ENCODE data around the gene SPATS2L.

Gene SPATS2L

DNA sequence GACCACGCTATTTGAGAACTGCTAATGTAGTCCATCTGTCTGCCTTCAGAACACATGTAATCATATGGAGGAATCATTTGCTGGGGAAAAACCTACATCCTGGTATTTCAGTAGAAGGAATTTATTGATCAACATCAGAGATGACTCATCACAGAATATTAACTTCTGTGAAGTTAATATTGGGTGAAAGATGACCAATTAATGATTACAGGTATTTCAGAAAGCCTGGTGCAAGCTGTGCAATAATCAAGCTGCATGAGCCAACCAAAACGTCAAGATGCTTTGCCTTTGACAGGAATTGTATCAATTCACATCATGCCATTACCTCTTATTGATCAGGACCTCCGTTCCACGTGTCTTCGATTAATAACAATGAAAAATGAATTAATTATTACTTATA, 9.4 kb upstream of the SPATS2L start:
- no peak for DNase-seq (ENCODE audit: low read depth)

GRCh38 chr2:200297989-200298388, 8.5 kb upstream of the SPATS2L start:
- no peak for DNase-seq (ENCODE audit: low read depth)

GRCh38 chr2:200298816-200299215, 7.7 kb upstream of the SPATS2L start:
- no peak for DNase-seq (ENCODE audit: low read depth)

DNA sequence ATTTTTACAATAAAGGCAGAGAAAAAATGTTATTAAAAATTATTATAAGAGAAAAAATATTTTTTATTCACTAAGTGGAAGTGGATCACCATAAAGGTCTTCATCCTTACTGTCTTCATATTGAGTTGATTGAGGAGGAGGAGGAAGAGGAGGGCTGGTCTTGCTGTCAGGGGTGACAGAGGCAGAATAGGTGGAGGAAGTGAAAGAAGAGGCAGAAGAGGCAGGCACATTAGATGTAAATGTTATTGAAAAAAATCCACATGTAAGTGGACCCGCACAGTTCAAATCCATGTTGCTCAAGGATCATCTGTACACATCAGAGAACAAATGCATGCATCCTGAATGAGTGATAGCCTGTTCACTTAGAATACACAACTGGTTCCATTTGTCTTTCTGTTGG, 6.4 kb upstream of the SPATS2L start:
- no peak for DNase-seq (ENCODE audit: low read depth)

- DNase-seq (ENCODE audit: low read depth) = no peak
Observed at GRCh38 chr2:200300638-200301314, 5.7 kb upstream of the SPATS2L start.

DNA sequence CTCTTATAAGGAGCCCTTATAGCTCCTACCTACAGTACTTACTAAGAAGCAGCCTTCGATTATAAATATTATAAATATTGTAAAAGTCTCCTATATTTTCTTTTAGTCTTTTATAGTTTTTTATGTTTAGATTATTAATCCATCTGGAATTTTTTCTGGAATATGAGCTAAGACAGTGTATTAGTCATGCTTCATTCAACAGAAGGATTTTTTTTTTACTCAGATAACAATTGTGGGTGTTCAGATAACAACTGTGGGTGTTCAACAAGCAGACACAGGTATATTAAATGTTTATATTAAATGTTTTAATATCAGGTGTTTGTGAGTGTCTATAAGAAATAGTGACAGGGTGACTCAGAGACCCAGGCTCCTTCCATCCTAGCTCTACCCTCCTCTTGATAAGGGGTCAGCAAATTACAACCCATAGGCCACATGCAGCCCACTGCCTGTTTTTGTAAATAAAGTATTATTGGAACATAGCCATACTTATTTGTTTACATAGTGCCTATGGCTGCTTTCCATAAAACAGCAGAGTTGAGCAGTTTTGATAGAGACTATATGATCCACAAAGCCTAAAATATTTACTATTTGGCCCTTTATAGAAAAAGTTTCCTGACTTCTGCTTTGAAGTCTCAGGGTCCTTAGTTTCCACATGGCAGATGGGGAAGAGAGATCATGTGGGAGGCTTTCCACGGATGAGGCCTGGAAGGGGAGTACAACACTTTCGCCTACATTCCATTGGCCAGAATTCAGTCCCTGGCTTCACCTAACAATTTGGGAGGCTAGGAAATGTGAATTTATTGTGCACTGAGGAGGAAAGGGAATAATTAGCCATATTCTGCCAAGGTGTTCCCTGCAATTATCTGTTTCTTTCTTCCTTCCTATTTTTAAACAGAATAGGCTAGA, 4.3 kb upstream of the SPATS2L start:
- DNase-seq (ENCODE audit: low read depth) = no peak

- peak; percentile 86 for DNase-seq (ENCODE audit: low read depth)
Observed at GRCh38 chr2:200302940-200303727, 3.4 kb upstream of the SPATS2L start.

GRCh38 chr2:200305797-200306195, 697 bp upstream of the SPATS2L start:
- DNase-seq (ENCODE audit: low read depth) = no peak

DNA sequence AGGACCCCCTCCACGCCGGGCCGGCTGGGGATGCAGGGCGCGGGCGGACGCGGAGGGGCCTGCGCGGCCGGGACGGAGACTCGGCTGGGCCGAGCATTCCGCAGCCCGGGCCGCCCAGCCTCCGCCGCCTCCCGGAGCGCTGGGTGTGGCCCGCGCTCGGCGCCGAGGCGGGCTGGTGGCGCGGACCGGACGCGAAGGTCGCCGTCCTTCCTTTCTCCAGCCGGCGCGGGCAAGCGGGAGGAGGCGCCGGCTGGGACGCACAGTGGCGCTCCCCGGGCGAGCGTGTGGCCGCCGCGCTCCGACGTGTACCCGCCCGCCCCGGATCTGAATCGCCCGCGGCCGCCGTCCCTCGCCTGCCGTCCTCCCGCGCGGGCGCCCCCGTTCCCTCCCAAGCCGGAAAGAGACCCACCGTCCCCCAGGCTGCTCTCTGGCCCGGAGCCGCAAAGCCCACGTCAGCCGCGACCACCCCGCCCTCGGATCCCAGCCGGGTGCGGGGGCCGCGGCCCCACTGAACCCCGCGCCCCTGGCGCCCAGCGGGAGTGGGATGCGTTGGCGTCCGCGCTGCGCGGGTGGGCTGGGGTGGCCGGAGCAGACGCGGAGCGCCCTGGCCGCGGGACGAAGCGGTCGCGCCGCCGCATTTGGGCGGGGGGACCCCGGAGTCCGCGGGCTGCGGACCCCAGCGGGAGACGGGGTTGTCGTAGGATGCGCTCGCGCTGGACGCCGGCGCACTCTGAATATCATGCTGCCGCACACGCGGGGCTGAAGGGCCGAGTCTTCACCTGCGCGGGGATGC, 634 bp downstream of the SPATS2L start:
- DNase-seq (ENCODE audit: low read depth) = no peak

- DNase-seq (ENCODE audit: low read depth) = no peak
Observed at GRCh38 chr2:200307724-200308545, 1.4 kb downstream of the SPATS2L start.

DNA sequence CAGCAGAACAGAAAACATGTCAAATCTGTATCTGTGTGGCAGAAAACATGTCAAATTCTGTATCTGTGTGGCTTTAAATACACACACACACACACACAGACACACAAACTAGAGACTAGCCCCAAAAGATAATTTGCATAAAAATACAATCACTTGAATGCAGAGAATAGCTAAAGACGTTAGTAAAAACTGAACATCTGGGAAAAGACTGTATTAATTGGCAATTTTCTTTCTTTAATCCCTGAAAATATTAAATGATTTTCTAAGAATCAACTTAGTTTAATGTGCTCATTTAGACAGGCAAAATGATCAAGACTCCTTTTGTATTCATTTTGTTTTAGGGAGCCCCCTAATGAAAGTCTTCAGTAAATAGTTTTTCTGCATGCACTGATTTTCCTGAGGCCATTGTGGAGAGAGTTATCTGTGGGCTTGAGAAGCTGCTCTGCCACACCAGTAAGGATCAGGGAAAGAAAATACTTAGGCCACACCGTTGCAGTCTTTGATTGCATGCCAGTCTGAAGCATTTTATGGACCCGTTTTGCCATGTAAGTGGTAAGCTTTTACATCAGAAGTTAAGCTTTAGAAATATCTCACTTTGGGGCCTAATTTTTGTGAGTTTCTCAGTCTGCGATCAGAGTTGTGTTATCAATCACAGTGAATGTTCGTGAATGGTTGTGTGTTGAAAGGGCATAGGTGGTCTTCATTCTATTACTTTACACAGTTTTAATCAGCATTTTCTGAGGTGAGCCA, 2.2 kb downstream of the SPATS2L start:
- no peak for DNase-seq (ENCODE audit: low read depth)

- DNase-seq (ENCODE audit: low read depth) = no peak
Observed at GRCh38 chr2:200309296-200310049, 3.0 kb downstream of the SPATS2L start.

GRCh38 chr2:200310545-200310971, 4.1 kb downstream of the SPATS2L start:
- DNase-seq (ENCODE audit: low read depth) = no peak

- no peak for DNase-seq (ENCODE audit: low read depth)
Observed at GRCh38 chr2:200311139-200311538, 4.6 kb downstream of the SPATS2L start.

GRCh38 chr2:200314976-200315567, 8.6 kb downstream of the SPATS2L start:
- no peak for DNase-seq (ENCODE audit: low read depth)

DNA sequence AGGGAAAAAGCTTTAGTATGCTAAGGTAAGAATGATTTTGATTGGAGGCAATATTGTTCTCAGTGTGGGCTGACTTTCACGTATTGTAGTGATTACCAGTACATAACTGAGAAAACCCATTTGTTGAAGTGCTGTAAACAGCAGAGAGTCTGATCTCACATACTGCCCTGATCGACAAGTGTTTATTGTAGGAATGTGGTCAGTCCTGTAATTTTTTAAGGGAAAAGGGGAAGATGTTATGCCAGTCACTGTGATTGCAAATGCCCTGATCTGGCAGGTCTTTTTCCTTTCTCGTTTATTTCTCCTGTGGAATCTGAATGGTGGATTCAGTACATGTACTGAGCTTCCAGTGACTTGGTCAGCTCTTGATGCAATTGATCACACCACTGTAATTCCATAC, 11.5 kb downstream of the SPATS2L start:
- DNase-seq (ENCODE audit: low read depth) = no peak

DNA sequence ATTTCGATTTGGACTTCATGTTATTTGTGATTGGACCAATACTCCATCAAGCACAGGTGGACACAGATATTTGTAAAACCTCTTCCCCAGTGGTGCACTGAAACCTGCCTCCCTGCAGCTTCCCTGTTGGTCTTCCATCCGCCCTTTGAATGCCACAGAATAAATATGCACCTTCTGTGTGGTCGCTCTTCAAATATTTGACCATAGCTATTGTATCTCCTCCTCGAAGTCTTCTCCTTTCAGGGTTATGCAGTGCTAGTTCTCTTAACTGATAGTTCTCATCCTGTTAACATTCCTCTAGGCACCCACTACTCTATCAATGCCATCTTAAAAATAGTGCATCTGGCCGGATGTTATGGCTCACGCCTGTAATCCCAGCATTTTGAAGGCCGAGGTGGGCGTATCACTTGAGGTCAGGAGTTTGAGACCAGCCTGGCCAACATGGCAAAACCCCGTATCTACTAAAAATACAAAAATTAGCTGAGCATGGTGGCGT, 12.5 kb downstream of the SPATS2L start:
- no peak for DNase-seq (ENCODE audit: low read depth)

GRCh38 chr2:200319548-200320337, 13.2 kb downstream of the SPATS2L start:
- no peak for DNase-seq (ENCODE audit: low read depth)

Data from HS-5 (cell line).